Non-pigmented ciliary epithelial cell (primary cell): ENCODE data around the gene CMTM5.

Source experiments
- DNase-seq: peaks from one replicate; pipeline ENCODE4 v3.0.0-alpha.2; 2010; ENCODE audit warnings: low read depth

CMTM5 gene

DNA sequence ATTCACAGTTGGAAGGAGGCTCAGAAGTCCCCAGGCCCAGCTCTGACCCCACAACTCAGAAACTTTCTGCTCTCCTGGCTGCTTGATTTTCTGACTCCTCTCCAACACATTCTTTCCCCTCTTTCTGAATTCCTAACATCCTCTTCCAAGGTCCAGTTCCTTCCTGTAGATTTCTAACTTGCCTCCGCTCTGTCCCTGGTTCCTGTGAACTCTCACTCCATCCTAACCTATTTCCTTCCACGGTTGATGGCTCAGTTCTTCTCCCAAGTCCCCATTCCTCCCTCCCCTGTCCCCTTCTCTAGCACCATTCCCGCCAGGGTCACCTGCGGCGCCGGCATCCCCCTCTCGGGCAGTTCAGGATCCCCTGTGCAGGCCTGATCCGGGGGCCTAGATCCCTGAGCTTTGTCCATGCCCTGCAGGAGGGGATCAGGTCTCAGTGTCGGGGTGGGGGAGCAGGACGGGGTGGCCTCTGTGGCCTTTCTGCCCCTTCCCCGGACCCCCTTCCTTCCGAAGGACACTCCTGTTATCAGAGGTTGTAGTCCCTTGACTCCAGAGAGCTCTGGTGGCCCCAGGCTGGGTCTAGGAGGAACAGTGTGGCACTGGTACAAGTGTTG is 18.2 kb upstream of the CMTM5 start:
- no peak for DNase-seq

- no peak for DNase-seq
Observed at GRCh38 chr14:23359167-23359626, 17.6 kb upstream of the CMTM5 start.

DNA sequence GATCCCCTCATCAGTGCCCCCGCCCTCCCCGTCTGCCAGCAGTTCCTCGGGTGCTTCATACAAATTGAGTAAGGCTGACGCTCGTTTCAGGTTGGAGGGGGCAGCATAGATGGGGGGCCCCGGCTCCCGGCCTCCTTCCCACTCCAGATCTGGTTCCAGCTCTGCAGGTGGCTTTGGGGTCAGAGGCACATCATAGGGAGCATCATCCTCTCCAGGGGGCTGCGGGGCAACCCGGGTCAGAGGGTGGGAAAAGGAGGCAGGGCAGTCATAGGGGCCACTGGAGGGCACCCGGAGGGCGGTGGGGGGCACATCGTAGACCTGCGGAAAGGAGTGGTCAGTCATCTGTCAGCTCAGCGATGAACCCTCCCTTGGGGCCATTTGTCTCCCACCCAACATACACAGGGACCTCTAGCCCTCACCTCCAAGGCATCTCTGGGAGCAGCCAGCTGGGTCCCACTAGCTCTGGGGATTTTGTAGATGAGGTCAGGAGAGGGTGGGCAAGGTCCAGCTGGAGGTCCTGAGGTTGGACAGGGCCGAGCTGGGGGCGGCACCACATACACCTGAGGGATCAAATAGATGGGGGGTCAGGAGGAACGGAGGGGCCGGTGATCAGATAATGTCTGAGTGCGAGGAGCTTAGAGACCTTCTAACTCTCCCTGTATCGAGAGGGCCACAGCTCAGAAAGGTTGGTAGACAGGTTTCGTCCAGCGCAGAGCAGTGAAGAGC is 17.0 kb upstream of the CMTM5 start:
- DNase-seq: no peak

GRCh38 chr14:23360496-23360895 is 16.4 kb upstream of the CMTM5 start:
- no peak for DNase-seq

- DNase-seq: no peak
Observed at GRCh38 chr14:23361320-23361719, 15.5 kb upstream of the CMTM5 start.

- no peak for DNase-seq
Observed at GRCh38 chr14:23361763-23362162, 15.1 kb upstream of the CMTM5 start.

GRCh38 chr14:23362200-23362599 is 14.6 kb upstream of the CMTM5 start:
- DNase-seq: no peak

- no peak for DNase-seq
Observed at GRCh38 chr14:23364164-23365035, 12.4 kb upstream of the CMTM5 start.

DNA sequence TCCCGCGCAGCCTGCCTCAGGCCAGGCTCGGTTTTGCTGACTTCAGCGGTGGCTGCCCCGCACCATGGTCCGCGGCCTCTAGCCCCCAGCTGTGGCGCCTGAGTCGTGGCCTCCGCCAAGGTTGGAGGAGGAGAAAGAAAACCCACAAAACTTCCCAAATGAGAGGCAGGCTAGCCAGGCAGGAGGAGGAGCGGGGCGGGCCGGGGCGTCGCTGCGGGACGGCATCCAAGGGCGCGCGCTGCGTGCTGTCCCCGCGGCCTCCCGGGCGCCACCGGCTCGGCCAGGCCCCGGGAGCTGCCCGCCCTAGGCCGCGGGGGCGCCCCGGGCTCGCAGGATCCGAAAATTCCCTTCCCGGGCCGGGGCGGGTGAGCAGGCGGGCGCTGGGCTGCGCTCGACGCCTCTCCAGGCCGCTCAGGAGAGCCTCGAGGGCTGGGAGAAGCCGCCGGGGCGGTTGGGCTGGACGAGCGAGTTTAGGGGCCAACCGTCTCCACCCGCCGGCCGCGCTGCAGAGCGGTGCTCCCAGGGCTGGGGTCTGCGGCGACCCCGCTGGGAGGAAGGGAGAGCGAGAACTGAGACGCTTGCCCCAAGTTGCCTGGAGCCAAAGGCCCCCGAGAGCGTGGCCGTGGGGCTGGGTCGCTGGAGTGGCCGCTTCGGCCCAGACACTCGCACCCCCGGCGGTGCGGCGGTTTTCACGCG is 11.7 kb upstream of the CMTM5 start, which contains the start of gene EFS:
Gene EFS (minus strand): TSS at position 137 of the 696 bp plus-strand sequence. CDS start 147 bp downstream, outside the sequence.
- DNase-seq: no peak

DNA sequence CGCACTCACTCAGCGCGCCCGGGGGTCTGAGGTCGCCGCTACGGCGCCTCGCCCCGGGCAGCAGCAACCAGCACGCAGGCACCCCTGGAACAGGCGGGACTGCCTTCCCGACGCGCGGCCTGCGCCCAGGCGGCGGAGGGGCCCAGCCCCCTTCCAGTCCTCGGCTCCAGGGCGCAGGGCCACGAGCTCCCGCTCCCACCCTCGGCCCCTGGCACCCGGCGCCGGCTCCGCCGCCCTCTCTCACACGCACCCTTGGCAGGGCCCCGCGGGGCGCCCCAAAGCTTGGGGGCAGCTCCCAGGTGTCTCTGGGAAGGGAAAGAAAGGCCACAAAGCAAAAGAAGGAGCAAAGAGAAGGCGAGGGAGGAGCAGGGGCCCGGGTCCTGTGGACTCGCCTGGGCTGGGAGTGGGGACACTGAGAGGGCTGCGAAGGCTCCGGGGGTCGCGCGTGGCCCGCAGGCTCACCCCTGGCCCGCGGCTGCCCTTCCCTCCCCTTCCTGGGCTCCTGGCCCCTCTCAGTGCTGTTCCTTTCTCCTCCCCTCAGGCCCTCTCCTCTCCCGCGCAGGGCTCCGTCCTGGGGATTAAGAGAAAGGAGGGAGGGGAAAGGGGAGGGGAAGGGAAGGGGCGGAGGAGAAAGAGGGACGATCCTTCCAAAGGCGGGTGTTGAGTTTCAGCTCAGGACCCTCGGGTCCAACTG is 11.0 kb upstream of the CMTM5 start:
- no peak for DNase-seq

GRCh38 chr14:23366426-23366921 is 10.4 kb upstream of the CMTM5 start:
- DNase-seq: no peak

DNA sequence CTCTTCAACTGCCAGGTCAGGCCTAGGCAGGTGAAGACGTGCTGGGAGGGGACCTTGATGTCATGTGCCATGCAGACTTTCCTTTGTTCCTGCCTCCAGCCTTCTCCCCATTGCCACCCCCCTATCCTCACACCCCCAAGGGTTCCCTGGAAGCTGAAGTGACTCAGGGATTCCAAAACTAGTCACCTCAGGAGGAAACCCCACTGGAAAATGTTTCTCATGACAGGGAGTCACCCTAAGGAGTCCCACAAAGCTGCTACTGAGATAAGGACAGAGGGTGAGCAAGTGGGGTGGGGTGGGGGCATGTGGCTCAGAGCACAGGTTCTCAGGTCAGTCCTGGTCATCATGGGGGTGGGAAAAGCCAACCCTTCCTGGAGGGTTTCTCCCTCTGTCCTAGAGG is 6.6 kb upstream of the CMTM5 start:
- DNase-seq: no peak

DNA sequence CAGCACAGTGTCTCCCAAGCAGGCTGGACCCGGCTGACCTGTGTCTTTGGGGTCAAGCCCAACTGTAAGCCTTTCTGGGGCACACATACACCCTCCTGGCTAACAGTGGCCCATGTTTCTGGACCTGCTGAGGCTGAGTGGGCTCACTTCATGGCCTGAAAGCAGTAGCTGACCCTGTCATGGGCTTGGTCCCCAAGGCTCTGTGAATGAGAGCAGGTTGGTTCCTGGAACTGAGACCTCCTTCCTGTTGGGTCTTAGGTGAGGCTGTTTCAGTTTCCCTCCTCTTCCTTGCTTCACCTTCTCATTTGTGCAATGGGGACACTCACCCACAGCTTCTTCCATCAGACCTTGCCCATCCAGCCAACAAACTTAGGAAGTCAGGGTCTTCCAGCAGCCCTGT is 5.0 kb upstream of the CMTM5 start:
- no peak for DNase-seq

DNA sequence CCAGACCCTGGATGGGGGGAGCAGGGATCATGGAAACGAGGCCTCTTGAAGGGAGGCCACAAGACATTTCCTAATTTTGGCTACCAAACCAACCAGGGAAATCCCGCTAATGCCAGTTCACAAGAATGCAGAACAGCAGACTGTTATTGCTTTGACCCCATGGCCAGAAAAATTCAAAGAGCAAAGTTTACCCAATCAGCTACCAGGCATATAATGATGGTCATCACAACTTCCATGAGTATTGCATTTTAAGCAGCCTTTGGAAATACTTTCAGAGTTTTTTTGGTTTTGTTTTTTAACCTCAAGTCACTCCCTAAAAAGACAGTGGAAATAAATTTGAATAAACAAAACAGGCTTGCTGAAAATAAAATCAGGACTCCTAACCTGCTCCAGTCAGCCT is 4.3 kb upstream of the CMTM5 start, which contains the start of gene IL25:
Gene IL25 (plus strand): TSS at position 301 of the 400 bp plus-strand sequence.
- DNase-seq: no peak

GRCh38 chr14:23373041-23373440 is 3.8 kb upstream of the CMTM5 start:
- no peak for DNase-seq

- no peak for DNase-seq
Observed at GRCh38 chr14:23375527-23376251, 1.2 kb upstream of the CMTM5 start.

- no peak for DNase-seq
Observed at GRCh38 chr14:23377198-23377550, 328 bp downstream of the CMTM5 start.

DNA sequence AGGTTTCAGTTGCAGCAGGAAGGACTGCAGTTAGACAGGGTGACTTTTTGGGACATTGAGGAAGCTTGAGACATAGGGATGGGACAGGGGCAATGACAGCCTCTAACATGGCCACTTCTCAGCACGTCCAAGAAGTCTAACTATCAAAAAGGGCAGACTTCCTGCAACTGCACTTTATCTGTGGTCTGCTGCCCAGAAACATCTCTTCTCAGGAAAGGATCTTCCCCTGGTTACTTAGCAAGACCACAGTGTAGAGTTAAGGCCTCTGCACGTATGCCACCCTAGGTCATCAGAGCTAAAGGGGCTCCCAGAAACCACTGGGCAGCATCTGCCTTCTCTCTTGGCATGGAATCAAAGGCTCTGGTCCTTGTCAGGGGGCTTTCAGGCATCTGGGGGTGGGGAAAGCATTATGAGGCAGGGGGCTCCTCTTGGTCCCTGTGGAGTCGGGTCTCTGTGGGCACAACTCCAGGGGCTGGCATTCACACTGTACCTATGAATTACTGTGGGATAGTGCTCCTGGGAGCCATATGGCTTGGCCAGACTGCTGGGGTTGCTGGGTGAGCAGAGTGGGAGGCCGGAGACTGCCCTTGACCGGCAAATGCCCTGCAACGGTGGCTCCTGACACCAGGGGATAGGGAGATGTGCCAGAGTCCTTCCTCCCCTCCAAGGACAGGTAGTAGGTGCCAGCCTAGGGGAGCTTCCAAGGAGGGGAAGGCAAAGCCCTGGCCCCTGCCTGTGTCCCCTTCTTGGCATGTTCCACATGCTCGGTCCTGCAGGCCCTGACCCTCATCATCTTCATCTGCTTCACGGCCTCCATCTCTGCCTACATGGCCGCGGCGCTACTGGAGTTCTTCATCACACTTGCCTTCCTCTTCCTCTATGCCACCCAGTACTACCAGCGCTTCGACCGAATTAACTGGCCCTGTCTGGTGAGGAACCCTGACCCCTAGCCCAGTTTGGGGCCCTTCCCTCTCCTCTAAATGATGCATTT is 1.0 kb downstream of the CMTM5 start:
- DNase-seq: no peak

- no peak for DNase-seq
Observed at GRCh38 chr14:23378612-23379220, 1.9 kb downstream of the CMTM5 start.
